ENCODE data around the gene TBC1D9B.

TBC1D9B gene

GRCh38 chr5:179866241-179867078 lies 41.2 kb downstream of the TBC1D9B start:
- no peak overlapping the region for H3K4me3 ChIP-seq (ENCODE audit: low read depth in 1 of 2, low read length in 2 of 2)
- H3K4me1 ChIP-seq (ENCODE audit: control insufficient read depth in 1 of 2, insufficient read depth in 2 of 2, low read length in 2 of 2) = no peaks in the 10 kb centered on the region
- H3K27me3 ChIP-seq (ENCODE audit: low read depth, low read length) = no peaks in the 10 kb centered on the region
- H3K36me3 ChIP-seq (ENCODE audit: control insufficient read depth in 1 of 2, insufficient read depth in 2 of 2, low read length in 2 of 2) = peaks cover 41 to 82% of the 10 kb centered on the region in 2 donors
- no peaks in the 10 kb centered on the region for H3K9me3 ChIP-seq (ENCODE audit: control insufficient read depth in 1 of 2, low read length in 2 of 2)
- H3K27ac ChIP-seq (ENCODE audit: low read length) = no peak overlapping the region

- Histone ChIP-seq H3K36me3 (ENCODE audit: control insufficient read depth in 1 of 2, insufficient read depth in 2 of 2, low read length in 2 of 2) (peaks cover 34 to 74% of the 10 kb centered on the region in 2 donors), H3K4me3 (ENCODE audit: low read depth in 1 of 2, low read length in 2 of 2) (no peak overlapping the region)
Observed at GRCh38 chr5:179865491-179866240, 42.0 kb downstream of the TBC1D9B start.

GRCh38 chr5:179864686-179865085 lies 43.0 kb downstream of the TBC1D9B start:
- H3K9me3 ChIP-seq (ENCODE audit: control insufficient read depth in 1 of 2, low read length in 2 of 2) = no peaks in the 10 kb centered on the region
- H3K27ac ChIP-seq (ENCODE audit: low read length) = no peak overlapping the region
- peaks cover 30 to 64% of the 10 kb centered on the region in 2 donors for H3K36me3 ChIP-seq (ENCODE audit: control insufficient read depth in 1 of 2, insufficient read depth in 2 of 2, low read length in 2 of 2)
- H3K27me3 ChIP-seq (ENCODE audit: low read depth, low read length) = no peaks in the 10 kb centered on the region
- H3K4me1 ChIP-seq (ENCODE audit: control insufficient read depth in 1 of 2, insufficient read depth in 2 of 2, low read length in 2 of 2) = no peaks in the 10 kb centered on the region
- no peak overlapping the region for H3K4me3 ChIP-seq (ENCODE audit: low read depth in 1 of 2, low read length in 2 of 2)

More at GRCh38 chr5:179865491-179866240, 42.0 kb downstream of the TBC1D9B start:
- Histone ChIP-seq H3K4me1 (ENCODE audit: control insufficient read depth in 1 of 2, insufficient read depth in 2 of 2, low read length in 2 of 2) (no peaks in the 10 kb centered on the region), H3K9me3 (ENCODE audit: control insufficient read depth in 1 of 2, low read length in 2 of 2) (no peaks in the 10 kb centered on the region), H3K27ac (ENCODE audit: low read length) (no peak overlapping the region), H3K27me3 (ENCODE audit: low read depth, low read length) (no peaks in the 10 kb centered on the region)

- Histone ChIP-seq H3K27ac (ENCODE audit: low read length) (no peak overlapping the region), H3K36me3 (ENCODE audit: control insufficient read depth in 1 of 2, insufficient read depth in 2 of 2, low read length in 2 of 2) (peaks cover 24 to 53% of the 10 kb centered on the region in 2 donors), H3K4me3 (ENCODE audit: low read depth in 1 of 2, low read length in 2 of 2) (no peak overlapping the region), H3K4me1 (ENCODE audit: control insufficient read depth in 1 of 2, insufficient read depth in 2 of 2, low read length in 2 of 2) (no peaks in the 10 kb centered on the region), H3K9me3 (ENCODE audit: control insufficient read depth in 1 of 2, low read length in 2 of 2) (no peaks in the 10 kb centered on the region), H3K27me3 (ENCODE audit: low read depth, low read length) (no peaks in the 10 kb centered on the region)
Observed at GRCh38 chr5:179863449-179864085, 44.1 kb downstream of the TBC1D9B start.

GRCh38 chr5:179862891-179863290 lies 44.8 kb downstream of the TBC1D9B start:
- no peak overlapping the region for H3K27ac ChIP-seq (ENCODE audit: low read length)
- H3K4me3 ChIP-seq (ENCODE audit: low read depth in 1 of 2, low read length in 2 of 2) = no peak overlapping the region
- H3K9me3 ChIP-seq (ENCODE audit: control insufficient read depth in 1 of 2, low read length in 2 of 2) = no peaks in the 10 kb centered on the region
- H3K27me3 ChIP-seq (ENCODE audit: low read depth, low read length) = no peaks in the 10 kb centered on the region
- peaks cover 0 to 2% of the 10 kb centered on the region in 2 donors for H3K4me1 ChIP-seq (ENCODE audit: control insufficient read depth in 1 of 2, insufficient read depth in 2 of 2, low read length in 2 of 2)
- peaks cover 24 to 52% of the 10 kb centered on the region in 2 donors for H3K36me3 ChIP-seq (ENCODE audit: control insufficient read depth in 1 of 2, insufficient read depth in 2 of 2, low read length in 2 of 2)

- Histone ChIP-seq H3K4me1 (ENCODE audit: control insufficient read depth in 1 of 2, insufficient read depth in 2 of 2, low read length in 2 of 2) (peaks cover 0 to 3% of the 10 kb centered on the region in 2 donors), H3K9me3 (ENCODE audit: control insufficient read depth in 1 of 2, low read length in 2 of 2) (no peaks in the 10 kb centered on the region), H3K27ac (ENCODE audit: low read length) (no peak overlapping the region), H3K36me3 (ENCODE audit: control insufficient read depth in 1 of 2, insufficient read depth in 2 of 2, low read length in 2 of 2) (peaks cover 24 to 48% of the 10 kb centered on the region in 2 donors), H3K4me3 (ENCODE audit: low read depth in 1 of 2, low read length in 2 of 2) (no peak overlapping the region), H3K27me3 (ENCODE audit: low read depth, low read length) (no peaks in the 10 kb centered on the region)
Observed at GRCh38 chr5:179862296-179862695, 45.4 kb downstream of the TBC1D9B start.

GRCh38 chr5:179860301-179860700 lies 47.4 kb downstream of the TBC1D9B start:
- H3K4me3 ChIP-seq (ENCODE audit: low read depth in 1 of 2, low read length in 2 of 2) = no peak overlapping the region
- peaks cover 0 to 3% of the 10 kb centered on the region in 2 donors for H3K4me1 ChIP-seq (ENCODE audit: control insufficient read depth in 1 of 2, insufficient read depth in 2 of 2, low read length in 2 of 2)
- H3K9me3 ChIP-seq (ENCODE audit: control insufficient read depth in 1 of 2, low read length in 2 of 2) = no peaks in the 10 kb centered on the region
- H3K36me3 ChIP-seq (ENCODE audit: control insufficient read depth in 1 of 2, insufficient read depth in 2 of 2, low read length in 2 of 2) = peaks cover 18 to 33% of the 10 kb centered on the region in 2 donors
- no peaks in the 10 kb centered on the region for H3K27me3 ChIP-seq (ENCODE audit: low read depth, low read length)
- no peak overlapping the region for H3K27ac ChIP-seq (ENCODE audit: low read length)

GRCh38 chr5:179858586-179859427 lies 48.9 kb downstream of the TBC1D9B start, which contains the start of gene MRNIP:
Gene MRNIP (minus strand): TSS chr5:179858817. CDS start chr5:179858796, 21 bp downstream.
- Histone ChIP-seq H3K36me3 (ENCODE audit: control insufficient read depth in 1 of 2, insufficient read depth in 2 of 2, low read length in 2 of 2) (peaks cover 11 to 19% of the 10 kb centered on the region in 2 donors), H3K4me3 (ENCODE audit: low read depth in 1 of 2, low read length in 2 of 2) (peak within 1 kb of the TSS; percentile 88 to 100), H3K9me3 (ENCODE audit: control insufficient read depth in 1 of 2, low read length in 2 of 2) (no peaks in the 10 kb centered on the region), H3K27me3 (ENCODE audit: low read depth, low read length) (no peaks in the 10 kb centered on the region), H3K4me1 (ENCODE audit: control insufficient read depth in 1 of 2, insufficient read depth in 2 of 2, low read length in 2 of 2) (peaks cover 0 to 3% of the 10 kb centered on the region in 2 donors), H3K27ac (ENCODE audit: low read length) (peak within 1 kb of the TSS; percentile 84)

GRCh38 chr5:179858241-179858585 lies 49.5 kb downstream of the TBC1D9B start:
- H3K27ac ChIP-seq (ENCODE audit: low read length) = no peak overlapping the region
- H3K4me1 ChIP-seq (ENCODE audit: control insufficient read depth in 1 of 2, insufficient read depth in 2 of 2, low read length in 2 of 2) = peaks cover 0 to 3% of the 10 kb centered on the region in 2 donors
- H3K36me3 ChIP-seq (ENCODE audit: control insufficient read depth in 1 of 2, insufficient read depth in 2 of 2, low read length in 2 of 2) = peaks cover 9 to 13% of the 10 kb centered on the region in 2 donors
- no peaks in the 10 kb centered on the region for H3K27me3 ChIP-seq (ENCODE audit: low read depth, low read length)
- H3K4me3 ChIP-seq (ENCODE audit: low read depth in 1 of 2, low read length in 2 of 2) = peak overlapping the region; percentile 88 to 100
- H3K9me3 ChIP-seq (ENCODE audit: control insufficient read depth in 1 of 2, low read length in 2 of 2) = no peaks in the 10 kb centered on the region

- H3K4me1 ChIP-seq (ENCODE audit: control insufficient read depth in 1 of 2, insufficient read depth in 2 of 2, low read length in 2 of 2) = peaks cover 0 to 3% of the 10 kb centered on the region in 2 donors
- peaks cover 27 to 31% of the 10 kb centered on the region in 2 donors for H3K36me3 ChIP-seq (ENCODE audit: control insufficient read depth in 1 of 2, insufficient read depth in 2 of 2, low read length in 2 of 2)
- no peak overlapping the region for H3K27ac ChIP-seq (ENCODE audit: low read length)
- H3K9me3 ChIP-seq (ENCODE audit: control insufficient read depth in 1 of 2, low read length in 2 of 2) = no peaks in the 10 kb centered on the region
- H3K27me3 ChIP-seq (ENCODE audit: low read depth, low read length) = no peaks in the 10 kb centered on the region
- H3K4me3 ChIP-seq (ENCODE audit: low read depth in 1 of 2, low read length in 2 of 2) = no peak overlapping the region
Observed at GRCh38 chr5:179854356-179854755, 53.3 kb downstream of the TBC1D9B start.
